Activated naive CD4-positive, alpha-beta T cell treated with anti-CD3 and anti-CD28 coated beads, Interleukin-2, amount 50 U/mL, for 72 hours (primary cell): Measurements from ENCODE around the gene TEX22. TPM values are rescaled to one million over a fixed set of nuclear protein-coding genes. Genes with fewer than 3 reads are reported as not detected.

Experiments used
- ATAC-seq, 2 donors: fragments of 150-1000 bp; cut with Tn5 transposase; 2 replicates each; pipeline ENCODE4 v1.10.0; 2021; ENCODE audit warnings: mild to moderate bottlenecking in 2 of 2, moderate library complexity in 2 of 2
- DNase-seq, 2 donors: peaks; one replicate each; pipeline ENCODE4 v3.0.0; 2021 to 2022; ENCODE audit warnings: low spot score in 2 of 2
- H3K27ac Mint-ChIP-seq, 2 donors: one replicate each; pipeline ENCODE4 v1.8.0; 2022; ENCODE audit warnings: mild to moderate bottlenecking in 2 of 2, mixed read lengths in 2 of 2
- H3K36me3 Mint-ChIP-seq, 2 donors: one replicate each; pipeline ENCODE4 v1.8.0; 2022; ENCODE audit warnings: mixed read lengths in 2 of 2
- H3K9me3 Mint-ChIP-seq, 2 donors: one replicate each; pipeline ENCODE4 v1.8.0; 2022; ENCODE audit warnings: mixed read lengths in 2 of 2
- total RNA-seq, 2 donors: library from RNA; stranded (reverse); gene quantifications; one replicate each; pipeline ENCODE4 v1.2.3, GENCODE V29; 2022

Gene TEX22
- total RNA-seq, 2 donors from 2014 or later, result 2.0 to 4.6 TPM

DNA sequence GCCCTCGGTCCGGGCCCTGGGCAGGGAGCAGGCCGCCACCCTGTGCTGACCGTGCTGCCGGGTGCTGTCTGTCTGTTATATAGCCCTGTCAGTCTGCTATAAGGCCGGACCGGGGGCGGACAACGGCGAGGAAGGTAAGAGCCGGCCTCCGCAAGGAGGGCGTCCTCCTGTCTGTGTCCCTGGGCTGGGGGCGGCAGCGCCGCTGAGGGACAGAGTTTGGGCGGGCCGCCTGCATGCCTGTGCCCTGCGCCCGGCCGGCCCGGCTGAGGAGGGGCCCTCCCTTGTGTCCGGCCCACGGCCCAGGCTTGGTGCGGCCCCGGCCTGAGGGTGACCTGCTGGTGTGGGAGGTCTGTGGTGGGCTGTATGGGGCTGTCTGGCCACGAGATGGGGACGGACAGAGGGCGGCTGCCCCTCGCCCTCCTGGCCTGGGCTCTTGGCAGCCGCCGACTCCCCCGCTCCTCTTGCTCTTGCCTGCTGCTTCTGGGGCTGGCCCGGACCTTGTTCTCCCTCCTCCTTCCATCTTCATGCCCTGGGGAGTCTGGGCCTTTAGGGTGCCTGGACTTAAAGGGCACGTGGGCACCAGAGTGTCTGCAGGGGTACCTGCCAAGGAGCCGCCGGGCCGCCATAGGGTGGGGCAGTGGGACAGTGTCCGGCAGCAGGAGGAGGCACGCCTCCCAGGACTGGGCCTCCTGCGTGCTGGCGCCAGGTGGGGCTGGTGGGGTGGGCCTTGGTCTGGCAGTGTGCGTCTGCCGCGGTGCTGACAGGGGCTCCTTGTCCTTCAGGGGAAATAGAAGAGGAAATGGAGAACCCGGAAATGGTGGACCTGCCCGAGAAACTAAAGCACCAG, 51.2 kb downstream of the TEX22 start:
- no peak for DNase-seq
- H3K36me3 Mint-ChIP-seq, result no peaks in the 10 kb centered on the region
- ATAC-seq, result no peak
- H3K9me3 Mint-ChIP-seq, result no peaks in the 10 kb centered on the region
- no peak overlapping the region for H3K27ac Mint-ChIP-seq

DNA sequence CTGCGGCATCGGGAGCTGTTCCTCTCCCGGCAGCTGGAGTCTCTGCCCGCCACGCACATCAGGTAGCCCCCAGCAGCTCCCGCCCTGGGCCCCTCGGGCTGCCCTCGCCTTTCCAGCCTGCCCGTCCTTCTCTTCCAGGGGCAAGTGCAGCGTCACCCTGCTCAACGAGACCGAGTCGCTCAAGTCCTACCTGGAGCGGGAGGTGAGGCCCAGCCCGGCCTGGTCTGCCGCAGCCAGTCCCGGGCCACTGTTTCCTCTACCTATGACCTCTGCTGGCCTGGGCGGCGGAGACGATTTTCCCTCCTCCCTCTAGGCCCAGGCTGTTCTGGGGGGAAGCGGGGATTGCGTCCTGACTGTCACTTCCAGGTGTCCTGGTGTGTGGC, 51.8 kb downstream of the TEX22 start:
- DNase-seq (no peak), ATAC-seq (no peak)
- Mint-ChIP-seq H3K27ac (no peak overlapping the region), H3K36me3 (peaks cover 0 to under 1% of the 10 kb centered on the region in 2 donors), H3K9me3 (no peaks in the 10 kb centered on the region)

GRCh38 chr14:105450864-105451720, 52.8 kb downstream of the TEX22 start:
- Mint-ChIP-seq H3K27ac (no peak overlapping the region), H3K9me3 (no peaks in the 10 kb centered on the region), H3K36me3 (peaks cover 6% of the 10 kb centered on the region in 2 donors)
- ATAC-seq, result no peak
- DNase-seq, result no peak

DNA sequence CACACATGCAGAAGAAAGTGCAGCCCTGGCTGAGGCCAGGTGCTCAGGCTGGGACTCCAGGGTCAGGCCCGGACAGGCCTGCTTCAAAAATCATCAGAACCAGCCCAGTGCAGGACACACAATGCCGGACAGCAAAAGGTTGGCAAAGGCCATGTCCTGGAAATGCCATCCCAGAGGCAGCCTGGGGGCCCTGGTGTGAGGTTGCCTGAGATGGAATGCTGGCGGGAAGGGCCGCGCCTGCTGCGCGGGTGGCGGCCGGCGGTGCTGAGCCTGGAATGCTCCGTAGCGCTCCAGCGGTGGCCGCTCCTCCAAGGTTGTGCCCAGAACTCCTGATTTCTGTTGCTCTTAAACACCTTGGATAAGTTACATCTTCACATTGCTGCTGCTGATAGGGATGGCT, 54.6 kb downstream of the TEX22 start:
- peaks cover 6% of the 10 kb centered on the region in 2 donors for H3K36me3 Mint-ChIP-seq
- ATAC-seq (no peak), DNase-seq (no peak)
- no peaks in the 10 kb centered on the region for H3K9me3 Mint-ChIP-seq
- peak overlapping the region; percentile 63 to 73 for H3K27ac Mint-ChIP-seq

DNA sequence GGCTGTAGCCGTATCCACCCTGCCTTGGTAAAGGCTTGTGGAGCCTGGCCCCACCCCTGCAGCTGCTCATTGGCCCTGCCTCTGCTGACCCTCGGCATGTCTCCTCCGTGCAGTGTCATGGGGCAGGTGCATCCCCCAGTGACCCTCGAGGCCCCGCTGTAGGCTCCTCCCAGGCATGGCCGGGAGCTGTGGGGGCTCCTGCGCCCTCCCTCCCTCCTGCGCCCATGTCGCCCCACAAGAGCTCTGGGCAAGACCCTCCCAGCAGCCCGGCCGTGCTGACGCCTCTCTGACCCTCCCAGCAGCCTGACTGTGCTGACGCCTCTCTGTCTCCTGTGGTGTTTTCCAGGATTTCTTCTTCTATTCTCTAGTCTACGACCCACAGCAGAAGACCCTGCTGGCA, 55.5 kb downstream of the TEX22 start:
- H3K27ac Mint-ChIP-seq, result no peak overlapping the region
- H3K9me3 Mint-ChIP-seq, result no peaks in the 10 kb centered on the region
- ATAC-seq (no peak), DNase-seq (no peak)
- H3K36me3 Mint-ChIP-seq, result peaks cover 6% of the 10 kb centered on the region in 2 donors

DNA sequence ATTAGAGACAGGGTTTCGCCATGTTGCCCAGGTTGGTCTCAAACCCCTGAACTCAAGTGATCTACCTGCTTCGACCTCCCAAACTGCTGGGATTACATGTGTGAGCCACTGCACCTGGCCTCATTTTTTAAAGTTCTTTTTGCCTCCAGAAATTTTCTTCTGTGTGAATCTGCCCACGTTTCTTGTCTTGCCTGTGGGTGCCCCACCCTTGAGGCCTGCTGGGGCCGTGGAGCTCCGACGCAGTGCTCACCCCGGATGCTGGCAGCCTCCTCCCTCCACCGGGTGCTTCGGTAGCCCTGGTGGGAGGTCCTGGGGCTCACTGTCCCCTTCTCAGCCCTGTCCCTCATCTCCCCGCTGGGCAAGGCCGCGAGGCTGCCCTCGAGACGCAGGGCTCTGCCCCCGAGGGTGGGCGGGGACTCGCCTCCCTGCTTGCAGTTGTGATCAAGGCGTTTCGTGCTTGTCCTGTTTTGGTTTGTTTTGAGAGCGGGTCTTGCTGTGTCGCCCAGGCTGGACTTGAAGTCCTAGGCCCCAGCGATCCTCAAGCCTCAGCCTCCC, 56.8 kb downstream of the TEX22 start:
- Mint-ChIP-seq H3K27ac (peak overlapping the region in 1 of 2 donors; percentile 87), H3K9me3 (no peaks in the 10 kb centered on the region), H3K36me3 (peaks cover 6% of the 10 kb centered on the region in 2 donors)
- DNase-seq (no peak), ATAC-seq (no peak)

DNA sequence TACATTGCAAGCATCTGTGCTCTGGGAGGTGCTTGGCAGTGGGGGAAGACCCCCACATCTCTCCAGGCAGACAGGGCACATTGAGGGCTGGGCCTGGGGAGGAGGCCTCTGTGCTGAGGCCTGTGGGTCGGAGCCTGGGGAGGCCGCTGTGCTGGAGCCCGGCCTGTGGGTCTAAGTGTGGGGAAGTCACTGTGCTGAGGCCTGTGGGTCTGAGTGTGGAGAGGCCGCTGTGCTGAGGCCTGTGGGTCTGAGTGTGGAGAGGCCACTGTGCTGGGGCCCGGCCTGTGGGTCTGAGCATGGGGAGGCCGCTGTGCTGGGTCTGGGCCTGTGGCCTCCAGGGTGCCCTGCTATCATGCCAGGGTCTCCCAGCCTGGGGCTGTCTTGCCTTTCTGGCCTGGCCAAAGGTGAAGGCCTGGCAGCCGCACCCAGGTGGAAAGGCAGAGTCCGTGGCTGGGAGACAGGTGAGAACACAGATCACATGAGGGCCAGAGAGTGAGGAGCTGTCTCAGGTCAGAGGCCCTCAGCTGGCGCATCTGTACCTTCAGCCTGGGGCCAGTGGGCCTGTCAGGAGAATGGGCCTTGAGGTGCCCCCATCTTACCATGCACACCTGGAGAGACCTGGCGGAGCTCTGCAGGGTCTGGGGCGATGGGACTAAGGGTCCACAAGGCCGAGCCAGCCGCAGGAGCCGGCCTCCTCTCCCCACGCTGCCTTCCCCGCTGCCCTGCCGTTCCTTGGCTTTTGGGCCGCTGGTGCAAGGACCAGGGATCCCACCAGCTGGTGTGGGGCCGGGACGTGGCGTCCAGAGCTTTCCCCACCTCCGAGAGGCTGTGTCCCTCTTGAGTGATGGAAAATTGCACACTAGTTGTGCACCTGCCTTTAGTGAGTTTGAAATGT, 57.7 kb downstream of the TEX22 start:
- no peak for DNase-seq
- H3K9me3 Mint-ChIP-seq, result no peaks in the 10 kb centered on the region

GRCh38 chr14:105456736-105457617, 58.6 kb downstream of the TEX22 start:
- ATAC-seq, result peak in 1 of 2 donors; percentile 17
- no peak for DNase-seq
- Mint-ChIP-seq H3K27ac (no peak overlapping the region), H3K9me3 (no peaks in the 10 kb centered on the region), H3K36me3 (peaks cover 6% of the 10 kb centered on the region in 2 donors)

More for the DNA sequence above, 57.7 kb downstream of the TEX22 start:
- H3K36me3 Mint-ChIP-seq, result peaks cover 6% of the 10 kb centered on the region in 2 donors
- no peak for ATAC-seq
- peak overlapping the region in 1 of 2 donors; percentile 87 for H3K27ac Mint-ChIP-seq

DNA sequence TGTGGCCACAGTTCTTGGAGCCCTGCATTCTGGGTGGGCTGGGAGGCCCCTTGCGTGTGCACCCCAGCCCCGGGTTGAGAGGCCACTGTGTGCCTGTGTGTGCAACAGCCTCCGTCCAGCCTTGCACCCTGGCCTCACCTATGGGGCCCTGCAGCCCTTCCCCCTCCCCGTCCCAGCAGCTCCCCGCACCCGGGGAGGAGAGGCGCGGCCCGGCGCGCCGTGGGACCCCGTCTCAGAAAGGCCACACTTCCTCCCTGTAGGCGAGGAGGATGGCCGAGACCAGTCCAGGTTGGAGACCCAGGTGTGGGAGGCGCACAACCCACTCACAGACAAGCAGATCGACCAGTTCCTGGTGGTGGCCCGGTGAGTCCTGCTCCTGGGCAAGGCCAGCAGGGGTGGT, 59.7 kb downstream of the TEX22 start:
- Mint-ChIP-seq H3K27ac (no peak overlapping the region), H3K36me3 (peaks cover 6 to 7% of the 10 kb centered on the region in 2 donors), H3K9me3 (no peaks in the 10 kb centered on the region)
- no peak for DNase-seq
- ATAC-seq, result no peak

GRCh38 chr14:105458571-105458970, 60.2 kb downstream of the TEX22 start:
- Mint-ChIP-seq H3K9me3 (no peaks in the 10 kb centered on the region), H3K36me3 (peaks cover 6 to 10% of the 10 kb centered on the region in 2 donors), H3K27ac (no peak overlapping the region)
- ATAC-seq, result no peak
- DNase-seq, result no peak

GRCh38 chr14:105460116-105460515, 61.8 kb downstream of the TEX22 start:
- ATAC-seq (no peak), DNase-seq (no peak)
- Mint-ChIP-seq H3K9me3 (no peaks in the 10 kb centered on the region), H3K36me3 (peaks cover 6 to 10% of the 10 kb centered on the region in 2 donors), H3K27ac (no peak overlapping the region)

DNA sequence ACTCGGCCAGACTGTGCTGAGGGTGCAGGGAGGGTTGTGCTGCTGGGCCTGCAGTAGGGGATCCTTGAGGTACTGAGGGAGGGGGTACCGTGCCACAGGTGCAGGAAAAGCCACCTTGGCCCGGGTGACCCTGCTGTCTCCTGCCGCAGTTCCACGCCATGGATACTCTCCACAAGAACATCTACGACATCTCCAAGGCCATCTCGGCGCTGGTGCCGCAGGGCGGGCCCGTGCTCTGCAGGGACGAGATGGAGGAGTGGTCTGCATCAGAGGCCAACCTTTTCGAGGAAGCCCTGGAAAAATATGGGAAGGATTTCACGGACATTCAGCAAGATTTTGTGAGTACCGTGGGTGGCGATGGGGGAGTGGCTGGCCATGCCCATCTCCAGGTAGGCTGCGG, 62.3 kb downstream of the TEX22 start:
- ATAC-seq (no peak), DNase-seq (no peak)
- H3K9me3 Mint-ChIP-seq, result no peaks in the 10 kb centered on the region
- peaks cover 1 to 6% of the 10 kb centered on the region in 2 donors for H3K36me3 Mint-ChIP-seq
- H3K27ac Mint-ChIP-seq, result no peak overlapping the region

GRCh38 chr14:105461903-105462302, 63.6 kb downstream of the TEX22 start:
- H3K9me3 Mint-ChIP-seq, result no peaks in the 10 kb centered on the region
- no peak for ATAC-seq
- no peak overlapping the region for H3K27ac Mint-ChIP-seq
- no peak for DNase-seq
- peaks cover 0 to 4% of the 10 kb centered on the region in 2 donors for H3K36me3 Mint-ChIP-seq
